IPS-NIHi7 (cell line): Measurements from ENCODE around the gene ACBD3.

Source experiments
- DNase-seq: peaks from one replicate; pipeline ENCODE4 v3.0.0; 2012; ENCODE audit warnings: mixed read lengths; ENCODE audit errors: extremely low spot score

The ACBD3 gene

GRCh38 chr1:226111883-226112261, 74.7 kb downstream of the ACBD3 start:
- no peak for DNase-seq

- DNase-seq = no peak
Measured at GRCh38 chr1:226111098-226111882, 75.3 kb downstream of the ACBD3 start.

- peak; percentile 72 for DNase-seq
Measured at GRCh38 chr1:226110249-226111097, 76.1 kb downstream of the ACBD3 start.

- peak; percentile 96 for DNase-seq
Measured at GRCh38 chr1:226109829-226110248, 76.7 kb downstream of the ACBD3 start.

- DNase-seq = no peak
Measured at GRCh38 chr1:226108935-226109828, 77.4 kb downstream of the ACBD3 start.

- no peak for DNase-seq
Measured at GRCh38 chr1:226107471-226108460, 78.8 kb downstream of the ACBD3 start.

GRCh38 chr1:226104671-226105121, 81.8 kb downstream of the ACBD3 start:
- DNase-seq = no peak

GRCh38 chr1:226100436-226101391, 85.8 kb downstream of the ACBD3 start:
- peak; percentile 69 for DNase-seq

- DNase-seq = no peak
Measured at GRCh38 chr1:226098870-226099835, 87.4 kb downstream of the ACBD3 start.

- DNase-seq = no peak
Measured at GRCh38 chr1:226097866-226098625, 88.5 kb downstream of the ACBD3 start.

- DNase-seq = no peak
Measured at GRCh38 chr1:226095286-226095685, 91.3 kb downstream of the ACBD3 start.
